Activated CD8-positive, alpha-beta T cell treated with anti-CD3 and anti-CD28 coated beads, Interleukin-2, amount 10 ng/mL, durations not matched to agents 7 days and 5 days (primary cell): Measurements from ENCODE around the gene PCSK7. TPM values are rescaled to one million over a fixed set of nuclear protein-coding genes. Genes with fewer than 3 reads are reported as not detected.

ENCODE experiments used
- ATAC-seq: fragments of 150-1000 bp; cut with Tn5 transposase; one replicate; pipeline ENCODE4 v1.10.0; 2021; ENCODE audit warnings: moderate library complexity
- CTCF ChIA-PET: fragments of 350-600 bp; sonication (Branson Sonifier 250); formaldehyde crosslinking; loops from one replicate; lab custom pipeline; 2021; ENCODE audit warnings: antibody characterized with exemption; lab: Charles Lee
- POLR2A ChIA-PET: fragments of 350-600 bp; sonication (Branson Sonifier 250); formaldehyde crosslinking; loops from one replicate; lab custom pipeline; 2021; ENCODE audit warnings: antibody characterized with exemption; lab: Charles Lee
- DNase-seq: peaks from one replicate; pipeline ENCODE4 v3.0.0-alpha.2; 2020
- H3K27ac Mint-ChIP-seq: one replicate; pipeline ENCODE4 v1.8.0; 2021; ENCODE audit warnings: mild to moderate bottlenecking, mixed read lengths
- H3K27me3 Mint-ChIP-seq: one replicate; pipeline ENCODE4 v1.8.0; 2021; ENCODE audit warnings: low read depth, mixed read lengths
- H3K36me3 Mint-ChIP-seq: one replicate; pipeline ENCODE4 v1.8.0; 2021; ENCODE audit warnings: low read depth, mixed read lengths
- H3K4me1 Mint-ChIP-seq: one replicate; pipeline ENCODE4 v1.8.0; 2021; ENCODE audit warnings: low read depth, mixed read lengths
- H3K4me3 Mint-ChIP-seq: one replicate; pipeline ENCODE4 v1.8.0; 2021; ENCODE audit warnings: mild to moderate bottlenecking, mixed read lengths
- H3K9me3 Mint-ChIP-seq: one replicate; pipeline ENCODE4 v1.8.0; 2022; ENCODE audit warnings: mixed read lengths; ENCODE audit not compliant: insufficient read depth
- total RNA-seq, 2 experiments: library from RNA; stranded (reverse); gene quantifications; one replicate each; pipeline ENCODE4 v1.2.3, GENCODE V29; 2021

The PCSK7 gene
- total RNA-seq, 2 experiments from 2014 or later, result 160 to 161 TPM

DNA sequence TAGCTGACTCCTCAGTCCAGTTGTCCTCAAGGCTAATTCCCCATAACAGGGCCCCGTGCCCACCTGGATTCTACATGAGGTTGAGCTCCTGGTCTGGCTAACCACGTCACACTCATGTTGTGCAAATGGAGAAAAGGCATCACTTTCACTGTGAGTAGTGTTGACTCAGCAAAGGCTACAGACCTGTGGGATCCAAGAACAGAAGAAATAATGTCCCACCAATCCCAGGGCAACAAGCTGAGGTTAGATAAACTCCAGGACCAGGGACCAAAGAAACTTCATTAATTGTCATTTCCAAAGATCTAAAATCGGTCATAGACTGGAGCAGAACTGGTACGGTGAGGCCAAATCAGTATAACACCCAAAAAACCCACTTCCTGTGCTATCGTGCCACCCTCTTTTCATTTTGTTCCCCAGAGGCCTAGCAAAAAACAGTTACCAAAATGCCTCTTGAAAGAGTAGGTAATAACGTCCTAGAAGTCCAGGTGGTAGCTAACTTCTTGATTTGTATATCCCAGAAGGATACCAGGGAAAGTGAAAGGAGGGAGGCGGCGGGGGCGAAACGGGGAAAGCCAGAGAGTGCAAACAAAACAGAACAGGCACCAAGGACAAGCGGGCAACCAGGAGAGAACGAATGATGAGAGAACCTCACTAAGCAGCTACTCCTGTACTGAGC, 1.4 kb downstream of the PCSK7 start:
- H3K4me3 Mint-ChIP-seq, result peak overlapping the region; percentile 89
- peaks cover 43% of the 10 kb centered on the region for H3K36me3 Mint-ChIP-seq
- H3K9me3 Mint-ChIP-seq, result no peaks in the 10 kb centered on the region
- CTCF ChIA-PET, result interaction anchor here (0.7 to 6.9 kb wide), 10 partner anchors 10 to 823 kb away, joined by 3 to 124 read pairs (median 7); partner anchors contain the start of genes CEP164, PAFAH1B2 and SIDT2
- POLR2A ChIA-PET, result interaction anchor here (0.7 to 3.2 kb wide), 11 partner anchors 14 to 597 kb away, joined by 3 to 15 read pairs (median 5); partner anchors contain the start of genes APOA5, CEP164, PAFAH1B2 and SIDT2
- H3K4me1 Mint-ChIP-seq, result peaks cover 53% of the 10 kb centered on the region
- ATAC-seq, result peak; percentile 40
- peak overlapping the region; percentile 97 for H3K27ac Mint-ChIP-seq
- no peaks in the 10 kb centered on the region for H3K27me3 Mint-ChIP-seq
- peak; percentile 74 for DNase-seq

DNA sequence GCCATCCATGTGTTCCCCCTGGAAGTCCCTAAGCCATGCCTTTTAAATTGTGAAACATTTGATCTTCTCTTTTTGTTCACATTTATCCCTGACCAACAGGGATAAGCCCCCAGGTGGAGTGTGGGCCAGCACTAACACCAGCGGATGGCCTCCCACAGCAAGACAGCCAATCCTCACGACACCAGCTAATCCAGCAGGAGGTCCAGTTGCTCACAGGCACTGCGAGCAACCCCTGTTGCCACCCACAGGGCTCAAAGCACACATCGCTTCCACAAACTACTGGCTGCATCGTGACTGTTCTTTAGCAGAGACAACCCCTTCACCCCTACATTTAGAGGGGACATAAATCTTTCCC, 2.0 kb downstream of the PCSK7 start:
- peak overlapping the region; percentile 97 for H3K27ac Mint-ChIP-seq
- peak overlapping the region; percentile 89 for H3K4me3 Mint-ChIP-seq
- H3K9me3 Mint-ChIP-seq, result no peaks in the 10 kb centered on the region
- H3K36me3 Mint-ChIP-seq, result peaks cover 48% of the 10 kb centered on the region
- DNase-seq, result no peak
- H3K27me3 Mint-ChIP-seq, result no peaks in the 10 kb centered on the region
- ChIA-PET POLR2A (interaction anchor here (0.7 to 3.2 kb wide), 9 partner anchors 14 to 598 kb away, joined by 3 to 15 read pairs (median 5); partner anchors contain the start of genes APOA5, CEP164, PAFAH1B2 and SIDT2), CTCF (interaction anchor here (1.2 to 6.9 kb wide), 6 partner anchors 9 to 823 kb away, joined by 3 to 124 read pairs (median 11); partner anchors contain the start of genes CEP164, PAFAH1B2 and SIDT2)
- peaks cover 53% of the 10 kb centered on the region for H3K4me1 Mint-ChIP-seq
- ATAC-seq, result peak; percentile 1

DNA sequence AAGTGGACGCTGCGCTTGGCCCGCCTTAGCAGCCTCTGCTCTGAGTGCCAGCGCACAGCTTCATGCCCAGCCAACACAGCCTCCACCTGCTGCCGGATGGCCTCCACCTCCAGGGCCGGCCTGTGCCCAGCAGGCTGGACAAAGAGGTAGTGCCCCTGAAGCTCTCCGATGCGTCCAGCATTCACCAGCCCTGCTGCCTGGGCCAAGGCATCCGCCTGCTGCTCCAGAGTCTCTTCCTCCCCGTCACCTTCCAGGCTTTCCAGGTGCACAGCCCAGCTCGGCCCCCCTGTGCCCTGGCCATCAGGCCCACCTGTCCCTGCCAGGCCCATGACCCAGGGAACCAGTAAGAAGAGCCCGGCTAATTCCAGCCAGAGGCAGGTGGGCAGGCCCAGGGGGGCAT, 2.5 kb downstream of the PCSK7 start:
- DNase-seq (no peak), ATAC-seq (no peak)
- H3K36me3 Mint-ChIP-seq, result peaks cover 52% of the 10 kb centered on the region
- POLR2A ChIA-PET, result interaction anchor here (0.9 to 2.5 kb wide), 4 partner anchors 49 to 85 kb away, joined by 3 to 14 read pairs (median 8); partner anchors contain the start of genes PAFAH1B2 and SIDT2
- CTCF ChIA-PET, result interaction anchor here (1.1 to 6.9 kb wide), 5 partner anchors 9 to 438 kb away, joined by 3 to 124 read pairs (median 12); partner anchors contain the start of genes APOA5, PAFAH1B2 and SIDT2
- peak overlapping the region; percentile 97 for H3K27ac Mint-ChIP-seq
- H3K27me3 Mint-ChIP-seq, result no peaks in the 10 kb centered on the region
- H3K4me3 Mint-ChIP-seq, result peak overlapping the region; percentile 89
- no peaks in the 10 kb centered on the region for H3K9me3 Mint-ChIP-seq
- peaks cover 52% of the 10 kb centered on the region for H3K4me1 Mint-ChIP-seq

DNA sequence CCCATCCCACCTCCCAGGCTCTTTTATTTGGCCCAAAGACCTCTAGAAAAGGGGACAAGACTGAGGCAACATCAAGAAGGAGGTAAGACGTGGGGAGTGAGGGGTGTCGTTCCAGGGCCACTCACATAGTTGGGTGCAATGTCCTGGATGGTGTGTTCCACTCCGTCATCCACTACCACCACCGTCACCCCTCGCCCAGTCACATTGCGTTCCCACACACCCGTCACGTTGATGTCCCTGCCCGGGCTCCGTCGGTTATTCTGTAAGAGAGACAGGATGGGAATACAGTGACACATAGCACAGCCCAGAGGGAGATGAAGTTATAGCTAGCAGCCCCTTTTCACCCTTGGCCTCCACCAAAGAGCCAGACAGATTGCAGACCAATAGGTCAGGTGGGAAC, 3.8 kb downstream of the PCSK7 start:
- Mint-ChIP-seq H3K9me3 (no peaks in the 10 kb centered on the region), H3K27ac (peak overlapping the region; percentile 75), H3K36me3 (peaks cover 61% of the 10 kb centered on the region), H3K4me1 (peaks cover 39% of the 10 kb centered on the region), H3K4me3 (peak overlapping the region; percentile 32), H3K27me3 (no peaks in the 10 kb centered on the region)
- ChIA-PET CTCF (interaction anchor here (1.2 to 6.9 kb wide), 3 partner anchors 47 to 128 kb away, joined by 3 to 124 read pairs (median 4); partner anchors contain the start of gene SIDT2), POLR2A (no interaction called here)
- DNase-seq (no peak), ATAC-seq (no peak)

DNA sequence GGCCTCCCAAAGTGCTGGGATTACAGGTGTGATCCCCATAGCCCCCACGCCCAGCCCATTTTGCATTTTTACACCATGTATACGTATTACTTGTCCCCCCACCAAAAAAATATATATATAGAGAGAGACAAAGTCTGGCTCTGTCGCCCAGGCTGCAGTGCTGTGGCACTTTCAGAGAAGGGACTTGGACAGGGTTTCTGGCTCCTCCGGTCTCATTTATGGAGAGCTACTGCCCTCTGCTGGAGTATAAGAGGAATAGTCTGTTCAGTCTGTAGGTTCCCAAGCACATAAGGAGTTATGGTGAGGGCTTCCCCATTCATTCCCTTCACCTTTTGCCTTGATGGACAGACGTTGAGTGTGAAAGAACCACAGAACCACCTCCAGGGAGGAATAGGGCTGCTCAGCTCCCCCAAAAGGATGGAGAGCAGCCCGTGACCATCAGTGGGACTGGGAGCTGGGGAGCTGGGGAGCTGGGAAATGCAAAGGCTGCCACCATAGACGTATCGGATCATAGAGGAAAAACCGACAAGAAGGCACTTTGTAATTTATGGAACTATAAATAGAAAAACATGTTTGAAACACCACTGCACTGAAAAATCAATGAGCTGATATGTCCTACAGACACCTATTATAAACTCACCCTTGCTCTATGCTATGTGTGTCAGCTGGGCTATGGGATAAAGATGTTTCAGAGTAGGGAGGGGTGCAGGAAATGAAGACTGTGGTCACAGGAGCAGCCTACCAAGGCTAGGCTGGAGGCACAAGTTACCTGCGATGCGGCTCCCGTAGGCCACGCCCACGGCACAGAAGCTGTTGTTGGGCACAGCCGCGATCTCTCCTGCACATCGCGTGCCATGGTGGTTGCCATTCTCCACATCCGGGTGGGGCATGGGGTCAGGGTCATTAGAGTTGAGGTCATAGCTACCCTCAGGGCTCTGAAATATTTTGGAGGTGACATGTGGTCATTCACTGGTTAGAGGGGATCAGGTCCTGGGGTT, 5.2 kb downstream of the PCSK7 start:
- H3K9me3 Mint-ChIP-seq, result no peaks in the 10 kb centered on the region
- H3K27ac Mint-ChIP-seq, result peak overlapping the region; percentile 20
- ATAC-seq, result peak; percentile 55
- POLR2A ChIA-PET, result interaction anchor here (0.6 to 1.5 kb wide), 3 partner anchors 8 to 374 kb away, joined by 3 read pairs; no protein-coding TSS in a partner anchor
- CTCF ChIA-PET, result interaction anchor here (0.7 to 6.9 kb wide), 35 partner anchors 8 to 494 kb away, joined by 3 to 124 read pairs (median 4); partner anchors contain the start of genes APOA1, APOA5, PAFAH1B2 and SIDT2
- peaks cover 37% of the 10 kb centered on the region for H3K4me1 Mint-ChIP-seq
- peak; percentile 64 for DNase-seq
- no peak overlapping the region for H3K4me3 Mint-ChIP-seq
- peaks cover 74% of the 10 kb centered on the region for H3K36me3 Mint-ChIP-seq
- no peaks in the 10 kb centered on the region for H3K27me3 Mint-ChIP-seq

DNA sequence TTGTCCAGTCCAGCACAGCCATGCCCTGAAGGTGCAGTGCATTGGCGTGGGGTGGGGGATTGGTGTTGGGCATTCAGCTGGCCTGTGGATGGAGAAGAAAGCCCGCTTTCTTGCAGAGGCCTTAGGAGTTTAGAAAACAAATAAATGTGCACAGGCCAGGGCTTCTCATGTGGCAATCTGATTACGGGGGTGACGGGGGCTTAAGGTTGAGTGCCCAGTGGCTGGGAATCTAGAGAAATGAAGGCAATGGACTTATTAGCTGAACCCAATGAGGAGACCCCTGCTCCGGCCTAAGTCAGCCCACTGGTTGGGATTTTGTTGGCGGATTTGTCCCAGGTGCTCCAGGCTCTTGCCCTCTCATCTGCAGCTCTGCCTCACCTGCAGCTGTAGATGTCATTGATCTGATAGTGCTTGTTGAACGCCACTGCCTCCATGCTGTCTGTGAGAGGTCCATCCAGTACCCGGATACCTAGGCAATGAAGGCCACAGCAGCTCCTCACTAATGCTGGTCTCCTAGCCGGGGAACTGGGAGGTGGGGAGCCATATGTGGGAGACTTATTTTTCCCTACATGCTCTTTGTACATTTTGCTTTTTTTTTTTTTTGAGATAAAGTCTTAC, 6.2 kb downstream of the PCSK7 start:
- Mint-ChIP-seq H3K27me3 (no peaks in the 10 kb centered on the region), H3K4me1 (peaks cover 37% of the 10 kb centered on the region), H3K27ac (no peak overlapping the region), H3K36me3 (peaks cover 73% of the 10 kb centered on the region), H3K9me3 (no peaks in the 10 kb centered on the region), H3K4me3 (no peak overlapping the region)
- DNase-seq (no peak), ATAC-seq (no peak)
- ChIA-PET CTCF (interaction anchor here (0.7 to 6.9 kb wide), 20 partner anchors 9 to 493 kb away, joined by 3 to 124 read pairs (median 6); partner anchors contain the start of genes APOA5, PAFAH1B2 and SIDT2), POLR2A (interaction anchor here (1.5 kb wide), 1 partner anchor 44 kb away, joined by 3 read pairs; no protein-coding TSS in a partner anchor)

DNA sequence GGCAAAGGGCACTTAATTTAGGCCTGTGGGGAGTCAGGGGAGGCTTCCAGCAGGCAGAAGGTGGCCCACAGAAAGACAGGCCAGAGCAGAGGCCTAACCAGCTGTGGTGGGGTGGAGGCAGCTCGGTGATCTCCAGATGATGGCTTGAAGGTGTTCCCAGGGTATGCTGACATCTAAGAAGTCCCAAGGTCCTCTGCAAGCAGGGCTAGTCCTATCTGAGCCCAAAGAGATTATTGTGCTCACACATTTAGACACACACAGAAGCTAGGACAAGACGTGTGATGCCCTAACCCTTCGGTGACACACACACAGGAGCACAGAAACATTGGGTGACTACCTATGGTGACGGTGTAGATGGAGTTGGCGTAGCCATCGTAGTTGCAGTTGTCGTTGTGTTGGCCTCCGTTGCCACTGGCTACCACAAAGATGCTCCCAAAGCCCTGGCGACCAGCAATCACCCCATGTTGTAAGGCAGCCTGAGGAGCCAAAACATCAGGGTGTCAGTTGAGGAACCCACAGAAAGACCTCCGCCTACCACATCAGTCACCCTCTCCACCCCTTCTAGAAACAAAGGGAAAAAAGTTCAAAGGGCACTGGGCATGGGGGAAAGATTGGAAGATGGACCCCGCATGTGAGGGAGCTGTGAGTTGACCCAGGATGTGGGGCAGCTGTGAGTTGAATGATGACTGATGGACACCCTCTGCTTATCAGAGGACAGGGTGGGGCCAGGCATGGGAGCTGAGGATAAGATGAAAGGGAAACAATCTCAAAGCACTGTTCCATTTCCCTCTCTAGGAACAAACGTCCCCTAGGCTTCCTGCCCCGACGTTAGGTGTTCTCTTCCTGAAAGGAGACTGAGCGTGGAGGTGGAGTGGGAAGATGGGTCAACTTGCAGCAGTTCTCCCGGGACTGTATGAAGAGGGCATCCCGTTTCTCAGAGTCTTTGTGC, 7.9 kb downstream of the PCSK7 start:
- ATAC-seq, result no peak

DNA sequence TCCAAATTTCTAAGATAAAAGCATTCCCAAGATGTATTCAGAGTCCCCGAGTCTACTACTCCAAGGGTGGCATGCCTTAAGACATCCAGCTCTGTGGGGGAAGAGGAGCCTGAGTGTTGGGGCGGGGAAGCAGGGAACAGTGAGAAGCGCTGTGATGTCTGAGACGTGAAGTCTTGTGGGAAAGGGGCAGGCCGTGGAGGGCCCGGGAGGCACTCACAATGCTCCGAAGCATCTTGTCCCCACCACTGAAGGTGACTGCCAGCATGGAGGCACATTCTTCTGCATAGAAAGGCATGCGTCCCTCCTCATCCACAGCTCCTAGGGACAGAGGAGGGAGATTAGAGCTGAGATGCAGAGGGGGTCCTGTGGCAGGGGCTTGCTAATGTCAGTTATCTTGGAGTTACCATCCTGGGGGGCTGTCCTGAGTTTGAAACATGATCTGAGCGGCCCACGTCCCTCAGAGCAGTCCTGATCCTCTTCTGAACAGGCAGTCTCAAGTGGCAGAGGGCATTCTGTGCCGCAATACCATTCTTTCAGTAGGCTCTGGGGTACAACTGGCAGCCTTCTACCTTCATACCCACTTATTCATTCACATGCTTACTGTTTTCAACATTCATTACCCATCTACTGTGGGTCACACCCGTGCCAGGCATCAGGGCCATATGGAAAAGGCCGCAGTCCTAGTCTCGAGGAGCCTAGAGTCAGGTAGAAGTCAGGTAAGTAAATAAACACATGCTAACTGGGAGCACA, 8.7 kb downstream of the PCSK7 start:
- Mint-ChIP-seq H3K27me3 (no peaks in the 10 kb centered on the region), H3K9me3 (no peaks in the 10 kb centered on the region), H3K27ac (no peak overlapping the region), H3K4me3 (no peak overlapping the region), H3K36me3 (peaks cover 69% of the 10 kb centered on the region), H3K4me1 (peaks cover 15% of the 10 kb centered on the region)
- ChIA-PET POLR2A (no interaction called here), CTCF (interaction anchor here (2.3 kb wide), 1 partner anchor 43 kb away, joined by 12 read pairs; no protein-coding TSS in a partner anchor)
- no peak for ATAC-seq
- DNase-seq, result no peak

More for the DNA sequence above, 7.9 kb downstream of the PCSK7 start:
- Mint-ChIP-seq H3K4me1 (peaks cover 22% of the 10 kb centered on the region), H3K27ac (peak overlapping the region; percentile 46), H3K9me3 (no peaks in the 10 kb centered on the region), H3K27me3 (no peaks in the 10 kb centered on the region), H3K4me3 (no peak overlapping the region), H3K36me3 (peaks cover 69% of the 10 kb centered on the region)
- POLR2A ChIA-PET, result interaction anchor here (0.9 kb wide), 1 partner anchor 436 kb away, joined by 4 read pairs; the partner anchor contains the start of gene ZPR1
- CTCF ChIA-PET, result interaction anchor here (1.6 to 2.3 kb wide), 2 partner anchors 13 to 44 kb away, joined by 5 to 12 read pairs; no protein-coding TSS in a partner anchor
- no peak for DNase-seq

DNA sequence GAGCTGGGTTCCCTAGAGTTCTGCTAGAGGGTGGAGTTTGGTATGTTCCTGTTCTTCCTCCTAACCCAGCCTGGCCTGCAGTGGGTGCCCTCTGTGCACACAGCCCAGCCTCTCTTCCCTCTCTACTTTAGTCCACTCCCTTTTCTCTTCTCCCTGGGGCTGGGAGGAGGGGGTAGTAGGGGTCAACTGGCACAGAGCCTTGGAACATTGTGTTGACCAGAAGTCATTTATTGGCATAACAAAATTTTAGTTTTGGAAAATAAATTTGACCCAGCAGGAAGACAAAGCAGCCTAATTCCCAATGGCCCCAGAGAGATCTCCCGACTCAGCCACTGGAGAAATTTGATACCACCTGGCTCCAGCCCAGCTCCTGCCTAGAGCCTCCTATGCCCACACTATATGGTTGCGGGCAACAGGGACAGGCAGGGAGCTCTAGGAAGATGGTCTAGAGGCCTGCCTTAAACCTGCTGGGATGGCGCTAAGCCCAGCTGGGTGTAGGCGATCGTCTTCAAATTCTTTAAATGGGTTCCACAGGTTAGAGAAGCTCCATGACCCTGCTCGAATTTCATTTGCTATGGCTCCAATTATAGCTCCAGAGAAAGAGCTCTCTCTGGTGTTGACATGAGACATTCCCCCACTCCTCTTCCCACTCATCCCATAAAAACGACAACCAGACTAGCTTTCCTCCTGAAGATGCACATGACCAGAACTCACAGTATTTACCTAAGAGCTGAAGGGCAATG, 9.9 kb downstream of the PCSK7 start:
- H3K4me3 Mint-ChIP-seq, result no peak overlapping the region

More for the DNA sequence above, 9.9 kb downstream of the PCSK7 start:
- no peak overlapping the region for H3K27ac Mint-ChIP-seq
- ChIA-PET CTCF (interaction anchor here (2.3 kb wide), 2 partner anchors 9 to 42 kb away, joined by 12 read pairs; partner anchors contain the start of gene PCSK7), POLR2A (no interaction called here)
- H3K36me3 Mint-ChIP-seq, result peaks cover 74% of the 10 kb centered on the region
- H3K4me1 Mint-ChIP-seq, result peaks cover 6% of the 10 kb centered on the region
- DNase-seq (no peak), ATAC-seq (no peak)
- no peaks in the 10 kb centered on the region for H3K27me3 Mint-ChIP-seq
- H3K9me3 Mint-ChIP-seq, result no peaks in the 10 kb centered on the region
